Astrocyte (in vitro differentiated cells and primary cell): ENCODE data around the gene ZRANB1.

Experiments used
- CTCF ChIP-seq: IDR thresholded peaks from 2 replicates; pipeline ENCODE4 v1.5.1; 2011; ENCODE audit warnings: low read depth, mild to moderate bottlenecking, inconsistent platforms, low read length, moderate library complexity; ENCODE audit not compliant: insufficient read depth
- EZH2 ChIP-seq: IDR thresholded peaks from 2 replicates; pipeline ENCODE4 v1.6.1; 2012; ENCODE audit warnings: mild to moderate bottlenecking, low read length, inconsistent platforms; ENCODE audit not compliant: insufficient read depth

- TF ChIP-seq CTCF (no peak), EZH2 (no peak)
These were observed 17.6 kb downstream of the ZRANB1 start for GRCh38 chr10:124959564-124959963.
